GM12878 (cell line): ENCODE measurements around the gene CCDC187. TPM values are rescaled to one million over a fixed set of nuclear protein-coding genes. Genes with fewer than 3 reads are reported as not detected.

Source experiments
- ATAC-seq: fragments of 200-7000 bp; cut with Tn5 transposase; 3 replicates; pipeline ENCODE4 v1.9.1; 2020; ENCODE audit warnings: mild to moderate bottlenecking, moderate library complexity
- BruUV-seq: library from RNA; stranded (reverse); fragments of 400-500 nt; replicated peaks from 2 replicates; lab custom pipeline; 2021; lab: Mats Ljungman, UMichigan
- CTCF ChIA-PET: fragments of 300-600 bp; sonication (Branson Sonifier 250); formaldehyde crosslinking; extraction: SDS; loops from one replicate; lab custom pipeline; 2021; ENCODE audit warnings: inconsistent platforms; lab: Yijun Ruan, JAX
- POLR2A ChIA-PET: fragments of 350-600 bp; formaldehyde crosslinking; extraction: SDS; loops from one replicate; lab custom pipeline; 2021; ENCODE audit warnings: inconsistent platforms; lab: Charles Lee
- RAD21 ChIA-PET: fragments of 300-600 bp; sonication (Branson Sonifier 250); formaldehyde crosslinking; loops from one replicate; lab custom pipeline; 2023; ENCODE audit warnings: antibody characterized with exemption; ENCODE audit not compliant: unreplicated experiment; lab: Charles Lee
- SMC1A ChIA-PET: fragments of 300-600 bp; sonication (Branson Sonifier 250); formaldehyde crosslinking; loops from one replicate; lab custom pipeline; 2023; ENCODE audit not compliant: unreplicated experiment, uncharacterized antibody; lab: Charles Lee
- DNase-seq: peaks from one replicate; pipeline ENCODE4 v3.0.0-alpha.2; 2011; ENCODE audit warnings: low read depth, low spot score
- FAIRE-seq: peaks from 3 replicates; lab custom pipeline; 2011; peaks lifted over from hg19 to GRCh38; lab: Jason Lieb, UNC
- H2AFZ ChIP-seq: 2 replicates; pipeline ENCODE4 v1.6.0; 2011; ENCODE audit warnings: low read depth, low read length, control low read depth; ENCODE audit not compliant: control insufficient read depth
- H3K27ac ChIP-seq: 2 replicates; pipeline ENCODE4 v1.5.1; 2011; ENCODE audit warnings: control low read depth; ENCODE audit not compliant: control insufficient read depth, insufficient read depth
- H3K27me3 ChIP-seq, 2 experiments: replicated peaks in 1 of 2; 2 replicates each; pipeline versions ENCODE4 v1.6.0 to v1.6.1; 2011; ENCODE audit warnings: low read length in 1 of 2; ENCODE audit not compliant: control insufficient read depth in 2 of 2, insufficient read depth in 2 of 2
- H3K36me3 ChIP-seq, 2 experiments: 2 replicates each; pipeline ENCODE4 v1.5.1; 2011; ENCODE audit warnings: low read length in 1 of 2; ENCODE audit not compliant: control insufficient read depth in 2 of 2, insufficient read depth in 2 of 2
- H3K4me1 ChIP-seq: 2 replicates; pipeline ENCODE4 v1.6.1; 2011; ENCODE audit warnings: mild to moderate bottlenecking, low read length, moderate library complexity, mixed read lengths; ENCODE audit not compliant: control insufficient read depth, insufficient read depth
- H3K4me2 ChIP-seq: 2 replicates; pipeline ENCODE4 v1.6.0; 2011; ENCODE audit warnings: control low read depth; ENCODE audit not compliant: control insufficient read depth, insufficient read depth
- H3K4me3 ChIP-seq: fragments of 200-600 bp; sonication (generic); 2 replicates; pipeline ENCODE4 v1.5.1; 2016
- H3K79me2 ChIP-seq: 2 replicates; pipeline ENCODE4 v1.6.0; 2011; ENCODE audit warnings: low read length; ENCODE audit not compliant: control insufficient read depth, insufficient read depth
- H3K9ac ChIP-seq: 2 replicates; pipeline ENCODE4 v1.8.0; 2011; ENCODE audit warnings: low read length, control low read depth, mixed read lengths; ENCODE audit not compliant: control insufficient read depth, insufficient read depth
- H3K9me3 ChIP-seq: replicated peaks from 3 replicates; pipeline ENCODE4 v1.5.1; 2011; ENCODE audit warnings: mild to moderate bottlenecking, low read length; ENCODE audit not compliant: control insufficient read depth, insufficient read depth
- H4K20me1 ChIP-seq: 2 replicates; pipeline ENCODE4 v1.6.0; 2011; ENCODE audit not compliant: control insufficient read depth, insufficient read depth
- BMI1 ChIP-seq: fragments of 450-650 bp; IDR thresholded peaks from 2 replicates; pipeline ENCODE4 v1.6.1; 2016; ENCODE audit warnings: mild to moderate bottlenecking, moderate library complexity, borderline replicate concordance
- CREM ChIP-seq: IDR thresholded peaks from 2 replicates; pipeline ENCODE4 v1.6.1; 2014; ENCODE audit warnings: antibody characterized with exemption, low read depth
- E4F1 ChIP-seq: fragments of 450-650 bp; IDR thresholded peaks from 2 replicates; pipeline ENCODE4 v1.6.1; 2018; ENCODE audit warnings: borderline replicate concordance, mild to moderate bottlenecking; ENCODE audit not compliant: partially characterized antibody
- FOXK2 ChIP-seq: fragments of 450-650 bp; IDR thresholded peaks from 2 replicates; pipeline ENCODE4 v1.6.1; 2017; ENCODE audit warnings: mild to moderate bottlenecking, moderate library complexity
- GATAD2B ChIP-seq: fragments of 450-650 bp; conservative IDR thresholded peaks from 2 replicates; pipeline ENCODE4 v1.6.1; 2017; ENCODE audit warnings: low read depth, mild to moderate bottlenecking, moderate library complexity
- HDAC6 ChIP-seq: fragments of 200-600 bp; sonication (generic); IDR thresholded peaks from one replicate; pipeline ENCODE4 v1.8.0; 2017; ENCODE audit warnings: antibody characterized with exemption; ENCODE audit not compliant: unreplicated experiment
- HDGF ChIP-seq: fragments of 450-650 bp; IDR thresholded peaks from 2 replicates; pipeline ENCODE4 v1.6.1; 2016; ENCODE audit warnings: antibody characterized with exemption
- IRF4 ChIP-seq: IDR thresholded peaks from 2 replicates; pipeline ENCODE4 v1.6.1; 2011; ENCODE audit warnings: low read depth, low read length
- MTA3 ChIP-seq: IDR thresholded peaks from 2 replicates; pipeline ENCODE4 v1.6.1; 2012; ENCODE audit warnings: low read length, inconsistent platforms, borderline replicate concordance
- PBX3 ChIP-seq: IDR thresholded peaks from 2 replicates; pipeline ENCODE4 v1.6.1; 2011; ENCODE audit warnings: mild to moderate bottlenecking, low read depth, low read length, moderate library complexity; ENCODE audit not compliant: insufficient replicate concordance
- RCOR1 ChIP-seq: conservative IDR thresholded peaks from 2 replicates; pipeline ENCODE4 v1.6.1; 2012; ENCODE audit warnings: low read depth, low read length, improper control_type of control experiment
- SMC3 ChIP-seq: IDR thresholded peaks from 2 replicates; pipeline ENCODE4 v1.6.1; 2011; ENCODE audit warnings: low read length, improper control_type of control experiment, borderline replicate concordance
- SRF ChIP-seq, 2 experiments: IDR thresholded peaks; 2 replicates each; pipeline ENCODE4 v1.6.1; 2011; ENCODE audit warnings: low read depth in 2 of 2, low read length in 2 of 2, mild to moderate bottlenecking in 1 of 2, moderate library complexity in 1 of 2
- STAT3 ChIP-seq: IDR thresholded peaks from 2 replicates; pipeline ENCODE4 v1.6.1; 2011; ENCODE audit warnings: low read depth, low read length, improper control_type of control experiment
- TCF12 ChIP-seq: IDR thresholded peaks from 2 replicates; pipeline ENCODE4 v1.6.1; 2011; ENCODE audit warnings: low read depth, mild to moderate bottlenecking, low read length
- USF1 ChIP-seq: IDR thresholded peaks from 2 replicates; pipeline ENCODE4 v1.6.1; 2011; ENCODE audit warnings: borderline replicate concordance, low read depth, mild to moderate bottlenecking, moderate library complexity, mixed read lengths, low read length; ENCODE audit not compliant: insufficient read depth; ENCODE audit errors: extremely low read length
- WRNIP1 ChIP-seq: IDR thresholded peaks from 2 replicates; pipeline ENCODE4 v1.6.1; 2011; ENCODE audit warnings: low read depth, low read length, improper control_type of control experiment, borderline replicate concordance
- ZSCAN29 ChIP-seq: fragments of 450-650 bp; IDR thresholded peaks from 2 replicates; pipeline ENCODE4 v1.6.1; 2017; ENCODE audit warnings: mild to moderate bottlenecking, moderate library complexity
- WGBS: methylation state at CpG from one replicate; pipeline ENCODE4 v1.1.6; 2016; ENCODE audit warnings: low lambda C conversion rate; ENCODE audit not compliant: insufficient replicate concordance, insufficient coverage; ENCODE audit errors: missing lambda C conversion rate; 5-methylcytosine and 5-hydroxymethylcytosine counted together
- in situ Hi-C: fragments of 300-500 bp; cut with MboI; formaldehyde crosslinking; loops from 9 replicates; pipeline ENCODE4 v1.14.3; 2018; ENCODE audit warnings: mixed read lengths
- intact Hi-C: fragments of 100-400 bp; cut with micrococcal nuclease; formaldehyde crosslinking; loops from one replicate; pipeline ENCODE4 v1.14.2; 2022; ENCODE audit not compliant: unreplicated experiment
- polyA plus RNA-seq, 11 experiments: library from polyadenylated mRNA; depleted of rRNA in 4 of 11; unstranded in 6 of 11; stranded (reverse) in 5 of 11; fragments of >200 nt; fragmentation: Nextera tagmentation in 4 of 11; fragmentation: Illumina TruSeq in 1 of 11; extraction: Ambion mirVana in 4 of 11; extraction: Trizol in 1 of 11; gene quantifications; 1 replicate in 1 of 11; 2 replicates in 10 of 11; pipeline versions ENCODE4 v1.2.1 to v1.2.3, GENCODE V29; 2011 to 2016; ENCODE audit warnings: inconsistent platforms in 2 of 11, missing spikeins in 2 of 11, low read depth in 1 of 11
- total RNA-seq, 4 experiments: library from RNA; depleted of rRNA in 3 of 4; stranded (reverse); fragments of >200 nt in 3 of 4; fragmentation: Illumina TruSeq in 1 of 4; extraction: Trizol in 1 of 4; gene quantifications; 2 replicates each; pipeline versions ENCODE4 v1.2.1 to v1.2.3, GENCODE V29; 2013 to 2021

Gene CCDC187
- total and polyA plus RNA-seq, 10 of the 15 experiments (the other 5 are each of a cell fraction or from before 2014, with no cell fraction given) = 0.04 to 0.23 (median 0.04) TPM; not detected in 7

- in situ Hi-C loops (no loop called here), intact Hi-C loops (no loop called here)
- Histone ChIP-seq H3K79me2 (no peaks in the 10 kb centered on the region), H3K9me3 (no peaks in the 10 kb centered on the region), H3K9ac (no peak overlapping the region), H2AFZ (no peak overlapping the region), H3K4me3 (no peak overlapping the region), H3K27me3 (no peaks in the 10 kb centered on the region; a peak in 2 of 4 replicates), H3K36me3 (no peaks in the 10 kb centered on the region), H3K4me1 (no peaks in the 10 kb centered on the region), H3K27ac (no peak overlapping the region), H4K20me1 (no peaks in the 10 kb centered on the region), H3K4me2 (no peak overlapping the region)
- no peak for FAIRE-seq
- POLR2A ChIA-PET = no interaction called here
- no TSS peak for BruUV-seq
- no peak for DNase-seq
- CTCF ChIA-PET = no interaction called here
- TF ChIP-seq CREM (no peak), HDGF (no peak), ZSCAN29 (no peak), MTA3 (no peak), E4F1 (no peak), USF1 (no peak), STAT3 (no peak), FOXK2 (no peak), WRNIP1 (no peak), TCF12 (no peak), RCOR1 (no peak), PBX3 (no peak), SRF (IDR thresholded peaks at IDR 0.05; ENCODE audit: low read depth in 2 of 2, low read length in 2 of 2) (no peak), GATAD2B (no peak), SMC3 (no peak), HDAC6 (no peak), IRF4 (no peak), BMI1 (no peak)
- no peak for ATAC-seq
- 15% methylated on average over 4 of the region's 4 CpGs for WGBS
- SMC1A ChIA-PET = no interaction called here
- RAD21 ChIA-PET = no interaction called here
Observed at GRCh38 chr9:136259517-136259813, 44.4 kb downstream of the CCDC187 start.
